Endothelial cell of umbilical vein (primary cell): ENCODE measurements around the gene ZNF514. TPM values are rescaled to one million over a fixed set of nuclear protein-coding genes. Genes with fewer than 3 reads are reported as not detected.
"Not testable (repeated sequence)": the region's sequence is repeated elsewhere in the genome, so short reads cannot be mapped to it uniquely, and the experiment has no call there.

ENCODE experiments used
- BruUV-seq: library from RNA; stranded (reverse); fragments of 400-500 nt; replicated peaks from 2 replicates; lab custom pipeline; 2021; lab: Mats Ljungman, UMichigan
- CTCF ChIA-PET: fragments of 300-600, 350-600 bp; sonication (Branson Sonifier 250); formaldehyde crosslinking; loops from one replicate; lab custom pipeline; 2021; ENCODE audit warnings: antibody characterized with exemption, inconsistent platforms; lab: Charles Lee
- POLR2A ChIA-PET: fragments of 300-600, 350-600 bp; sonication (Branson Sonifier 250); formaldehyde crosslinking; loops from one replicate; lab custom pipeline; 2021; ENCODE audit warnings: antibody characterized with exemption, inconsistent platforms; lab: Charles Lee
- DNase-seq: peaks from one replicate; pipeline ENCODE4 v3.0.0-alpha.2; 2011; ENCODE audit warnings: low read depth, low spot score
- FAIRE-seq: peaks from 2 replicates; lab custom pipeline; 2011; peaks lifted over from hg19 to GRCh38; lab: Jason Lieb, UNC
- H2AFZ ChIP-seq: 2 replicates; pipeline ENCODE4 v1.6.0; 2012; ENCODE audit warnings: low read depth, low read length, control low read depth, inconsistent platforms
- H3K27ac ChIP-seq: 2 replicates; pipeline ENCODE4 v1.5.1; 2011; ENCODE audit warnings: low read depth, mild to moderate bottlenecking, control low read depth, low read length, moderate library complexity; ENCODE audit not compliant: insufficient read depth
- H3K27me3 ChIP-seq, 2 experiments: 2 replicates each; pipeline versions ENCODE4 v1.6.0 to v1.6.1; 2011; ENCODE audit warnings: low read length in 2 of 2, mixed read lengths in 1 of 2; ENCODE audit not compliant: control insufficient read depth in 2 of 2, insufficient read depth in 2 of 2
- H3K36me3 ChIP-seq, 2 experiments: 2 replicates in 1 of 2; 3 replicates in 1 of 2; pipeline ENCODE4 v1.5.1; 2011; ENCODE audit warnings: low read length in 2 of 2, mild to moderate bottlenecking in 1 of 2, moderate library complexity in 1 of 2; ENCODE audit not compliant: control insufficient read depth in 2 of 2, insufficient read depth in 2 of 2; ENCODE audit errors: extremely low read depth in 1 of 2
- H3K4me1 ChIP-seq: 3 replicates; pipeline ENCODE4 v1.5.1; 2011; ENCODE audit warnings: mild to moderate bottlenecking, low read length; ENCODE audit not compliant: control insufficient read depth, insufficient read depth; ENCODE audit errors: extremely low read depth
- H3K4me2 ChIP-seq: 2 replicates; pipeline ENCODE4 v1.6.1; 2011; ENCODE audit warnings: low read length, control low read depth, mixed read lengths; ENCODE audit not compliant: insufficient read depth
- H3K4me3 ChIP-seq, 3 experiments: fragments of 200-600 bp in 1 of 3; sonication (generic), shearing (Covaris generic) in 1 of 3; replicated peaks in 1 of 3; 2 replicates each; pipeline ENCODE4 v1.5.1; 2011 to 2016; ENCODE audit warnings: control low read depth in 3 of 3, low read length in 3 of 3, mild to moderate bottlenecking in 2 of 3, inconsistent platforms in 1 of 3, low read depth in 1 of 3, moderate library complexity in 1 of 3; ENCODE audit not compliant: insufficient read depth in 1 of 3
- H3K79me2 ChIP-seq: 2 replicates; pipeline ENCODE4 v1.6.0; 2012; ENCODE audit warnings: low read length, inconsistent platforms; ENCODE audit not compliant: control insufficient read depth, insufficient read depth
- H3K9ac ChIP-seq: replicated peaks from 2 replicates; pipeline ENCODE3; 2011; ENCODE audit warnings: low read length, control low read depth; ENCODE audit not compliant: insufficient read depth; ENCODE audit errors: extremely low read depth
- H3K9me1 ChIP-seq: replicated peaks from 3 replicates; pipeline ENCODE4 v1.6.0; 2011; ENCODE audit warnings: mild to moderate bottlenecking, low read length; ENCODE audit not compliant: control insufficient read depth, insufficient read depth; ENCODE audit errors: extremely low read depth
- H3K9me3 ChIP-seq: replicated peaks from 2 replicates; pipeline ENCODE4 v1.5.1; 2012; ENCODE audit warnings: low read length, inconsistent platforms; ENCODE audit not compliant: control insufficient read depth, insufficient read depth
- H4K20me1 ChIP-seq: replicated peaks from 2 replicates; pipeline ENCODE3; 2011; ENCODE audit warnings: mild to moderate bottlenecking, low read length; ENCODE audit not compliant: control insufficient read depth, insufficient read depth; ENCODE audit errors: extremely low read depth
- dilution Hi-C: fragments of 300-500 bp; cut with MboI; formaldehyde crosslinking; loops from one replicate; pipeline ENCODE4 v1.15.0; 2019; ENCODE audit warnings: low sequenced_read_pairs; ENCODE audit not compliant: extremely low pct_ligation_motif_present
- intact Hi-C: fragments of 100-400 bp; cut with micrococcal nuclease; formaldehyde crosslinking; loops from one replicate; pipeline ENCODE4 v1.10.0; 2022
- polyA plus RNA-seq, 4 experiments: library from polyadenylated mRNA; depleted of rRNA in 3 of 4; stranded (reverse) in 3 of 4; unstranded in 1 of 4; fragments of >200 nt; gene quantifications; 2 replicates each; pipeline versions ENCODE4 v1.2.1 to v1.2.3, GENCODE V29; 2011 to 2012; ENCODE audit warnings: missing spikeins in 1 of 4
- total RNA-seq: library from RNA; stranded (reverse); gene quantifications from 2 replicates; pipeline ENCODE4 v1.2.3, GENCODE V29; 2021

Gene ZNF514
- total and polyA plus RNA-seq, 2 donors (not counting 3 experiments of a cell fraction or from before 2014, with no cell fraction given), result 3.9 to 11.6 TPM

DNA sequence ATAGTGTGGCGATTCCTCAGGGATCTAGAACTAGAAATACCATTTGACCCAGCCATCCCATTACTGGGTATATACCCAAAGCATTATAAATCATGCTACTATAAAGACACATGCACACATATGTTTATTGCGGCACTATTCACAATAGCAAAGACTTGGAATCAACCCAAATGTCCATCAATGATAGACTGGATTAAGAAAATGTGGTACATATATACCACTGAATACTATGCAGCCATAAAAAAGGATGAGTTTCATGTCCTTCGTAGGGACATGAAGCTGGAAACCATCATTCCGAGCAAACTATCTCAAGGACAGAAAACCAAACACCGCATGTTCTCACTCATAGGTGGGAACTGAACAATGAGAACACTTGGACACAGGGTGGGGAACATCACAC is 61.4 kb downstream of the ZNF514 start:
- H3K36me3 ChIP-seq, result peaks cover 7 to 21% of the 10 kb centered on the region in 2 experiments
- H2AFZ ChIP-seq, H3K4me2 ChIP-seq, H4K20me1 ChIP-seq, H3K4me1 ChIP-seq, H3K27me3 ChIP-seq, H3K9me3 ChIP-seq, FAIRE-seq, DNase-seq, H3K4me3 ChIP-seq, H3K79me2 ChIP-seq, H3K9ac ChIP-seq, POLR2A ChIA-PET, intact Hi-C loops, CTCF ChIA-PET, dilution Hi-C loops, BruUV-seq, H3K9me1 ChIP-seq, H3K27ac ChIP-seq: not testable (repeated sequence)

Other genes with a start within 250 kb of the ZNF514 start
- not detected in 2 replicates for gene MAL, start 134.1 kb downstream of the ZNF514 start, total RNA-seq
- gene MAL, start 134.1 kb downstream of the ZNF514 start, polyA plus RNA-seq, result not detected in 2 replicates
- 59.7 and 62.8 TPM in 2 replicates for gene MRPS5, start 38.0 kb downstream of the ZNF514 start, total RNA-seq
- 45.7 and 50.5 TPM in 2 replicates for gene MRPS5, start 38.0 kb downstream of the ZNF514 start, polyA plus RNA-seq
- 4.2 and 4.4 TPM in 2 replicates for gene ZNF2, start 6.0 kb upstream of the ZNF514 start, total RNA-seq
- gene ZNF2, start 6.0 kb upstream of the ZNF514 start, polyA plus RNA-seq, result 2.1 and 2.2 TPM in 2 replicates
- gene ZNF892, start 47.7 kb upstream of the ZNF514 start, total RNA-seq, result 3.7 and 3.8 TPM in 2 replicates
- gene ZNF892, start 47.7 kb upstream of the ZNF514 start, polyA plus RNA-seq, result 0.64 and 0.65 TPM in 2 replicates
- 0.44 and 0.60 TPM in 2 replicates for gene PROM2, start 114.6 kb upstream of the ZNF514 start, total RNA-seq
- gene PROM2, start 114.6 kb upstream of the ZNF514 start, polyA plus RNA-seq, result 0.10 and 0.39 TPM in 2 replicates
- gene KCNIP3, start 137.5 kb upstream of the ZNF514 start, total RNA-seq, result 0.21 and 0.62 TPM in 2 replicates
- 0.08 and 0.12 TPM in 2 replicates for gene KCNIP3, start 137.5 kb upstream of the ZNF514 start, polyA plus RNA-seq
- gene FAHD2A, start 242.9 kb upstream of the ZNF514 start, total RNA-seq, result 27.5 and 33.1 TPM in 2 replicates
- gene FAHD2A, start 242.9 kb upstream of the ZNF514 start, polyA plus RNA-seq, result 32.9 and 37.0 TPM in 2 replicates